Keratinocyte (primary cell): ENCODE data around the gene PLAU. TPM values are rescaled to one million over a fixed set of nuclear protein-coding genes. Genes with fewer than 3 reads are reported as not detected.
A peak's percentile ranks its signal among the peaks of the same experiment; 100 is the strongest.

Source experiments
- DNase-seq: peaks from one replicate; pipeline ENCODE4 v3.0.0-alpha.2; 2011; ENCODE audit warnings: low read depth, missing footprints, low spot score
- FAIRE-seq: peaks from 2 replicates; lab custom pipeline; 2011; peaks lifted over from hg19 to GRCh38; lab: Jason Lieb, UNC
- H2AFZ ChIP-seq: 2 replicates; pipeline ENCODE4 v1.6.0; 2012; ENCODE audit warnings: low read length, control low read depth, inconsistent platforms; ENCODE audit not compliant: control insufficient read depth
- H3K27ac ChIP-seq: 2 replicates; pipeline ENCODE4 v1.5.1; 2011; ENCODE audit warnings: low read length; ENCODE audit not compliant: control insufficient read depth, insufficient read depth
- H3K27me3 ChIP-seq: 3 replicates; pipeline ENCODE4 v1.6.0; 2011; ENCODE audit warnings: low read length; ENCODE audit not compliant: control insufficient read depth, insufficient read depth; ENCODE audit errors: extremely low read depth
- H3K36me3 ChIP-seq, 2 experiments: 2 replicates in 1 of 2; 3 replicates in 1 of 2; pipeline ENCODE4 v1.5.1; 2011; ENCODE audit warnings: low read length in 2 of 2, mild to moderate bottlenecking in 1 of 2; ENCODE audit not compliant: control insufficient read depth in 2 of 2, insufficient read depth in 2 of 2; ENCODE audit errors: extremely low read depth in 1 of 2
- H3K4me1 ChIP-seq: 3 replicates; pipeline ENCODE4 v1.5.1; 2011; ENCODE audit warnings: low read length; ENCODE audit not compliant: control insufficient read depth, insufficient read depth; ENCODE audit errors: extremely low read depth
- H3K4me2 ChIP-seq: 3 replicates; pipeline ENCODE4 v1.6.0; 2011; ENCODE audit warnings: low read depth, low read length; ENCODE audit not compliant: control insufficient read depth, insufficient read depth; ENCODE audit errors: extremely low read depth
- H3K4me3 ChIP-seq, 3 experiments: fragments of 200-600 bp in 1 of 3; sonication (generic) in 1 of 3; 2 replicates in 2 of 3; 3 replicates in 1 of 3; pipeline ENCODE4 v1.5.1; 2011 to 2016; ENCODE audit warnings: low read length in 3 of 3, mild to moderate bottlenecking in 3 of 3, control low read depth in 2 of 3, inconsistent platforms in 1 of 3, low read depth in 1 of 3, mixed read lengths in 1 of 3, mixed run types in 1 of 3, moderate library complexity in 1 of 3; ENCODE audit not compliant: control insufficient read depth in 2 of 3, insufficient read depth in 2 of 3; ENCODE audit errors: extremely low read depth in 1 of 3
- H3K79me2 ChIP-seq: 2 replicates; pipeline ENCODE4 v1.6.0; 2012; ENCODE audit warnings: low read length; ENCODE audit not compliant: control insufficient read depth, insufficient read depth
- H3K9ac ChIP-seq: 3 replicates; pipeline ENCODE4 v1.6.0; 2011; ENCODE audit warnings: low read length; ENCODE audit not compliant: control insufficient read depth, insufficient read depth; ENCODE audit errors: extremely low read depth
- H3K9me1 ChIP-seq: 3 replicates; pipeline ENCODE4 v1.6.0; 2011; ENCODE audit warnings: low read length; ENCODE audit not compliant: control insufficient read depth, insufficient read depth; ENCODE audit errors: extremely low read depth
- H3K9me3 ChIP-seq: 2 replicates; pipeline ENCODE4 v1.5.1; 2012; ENCODE audit warnings: low read depth, low read length; ENCODE audit not compliant: control insufficient read depth
- H4K20me1 ChIP-seq: 3 replicates; pipeline ENCODE4 v1.6.0; 2011; ENCODE audit warnings: low read length; ENCODE audit not compliant: control insufficient read depth, insufficient read depth; ENCODE audit errors: extremely low read depth
- CTCF ChIP-seq, 3 experiments: IDR thresholded peaks in 1 of 3; conservative IDR thresholded peaks in 1 of 3; optimal IDR thresholded peaks in 1 of 3; 2 replicates in 2 of 3; 3 replicates in 1 of 3; pipeline versions ENCODE3 to v1.5.1; 2011; ENCODE audit warnings: low read length in 3 of 3, mild to moderate bottlenecking in 3 of 3, moderate library complexity in 2 of 3, control low read depth in 1 of 3, inconsistent platforms in 1 of 3; ENCODE audit not compliant: insufficient read depth in 2 of 3; ENCODE audit errors: extremely low read depth in 1 of 3
- EZH2 ChIP-seq: IDR thresholded peaks from one replicate; pipeline ENCODE4 v1.6.1; 2012; ENCODE audit warnings: inconsistent platforms, mild to moderate bottlenecking, low read length, moderate library complexity
- dilution Hi-C: fragments of 300-500 bp; cut with MboI; formaldehyde crosslinking; loops from one replicate; pipeline ENCODE4 v1.7.0; 2020; ENCODE audit warnings: low sequenced_read_pairs; ENCODE audit not compliant: extremely low pct_ligation_motif_present
- polyA plus RNA-seq, 5 experiments: library from polyadenylated mRNA; depleted of rRNA in 3 of 5; stranded (reverse) in 3 of 5; stranded (forward) in 1 of 5; unstranded in 1 of 5; fragments of >200 nt; gene quantifications; 1 replicate in 1 of 5; 2 replicates in 3 of 5; 3 replicates in 1 of 5; pipeline versions ENCODE4 v1.2.1 to v1.2.3, GENCODE V29; 2011 to 2012; ENCODE audit warnings: missing spikeins in 2 of 5, low read depth in 1 of 5, low replicate concordance in 1 of 5

Gene PLAU
- polyA plus RNA-seq, 1 donor (not counting 4 experiments of a cell fraction or from before 2014, with no cell fraction given), result 262 TPM

DNA sequence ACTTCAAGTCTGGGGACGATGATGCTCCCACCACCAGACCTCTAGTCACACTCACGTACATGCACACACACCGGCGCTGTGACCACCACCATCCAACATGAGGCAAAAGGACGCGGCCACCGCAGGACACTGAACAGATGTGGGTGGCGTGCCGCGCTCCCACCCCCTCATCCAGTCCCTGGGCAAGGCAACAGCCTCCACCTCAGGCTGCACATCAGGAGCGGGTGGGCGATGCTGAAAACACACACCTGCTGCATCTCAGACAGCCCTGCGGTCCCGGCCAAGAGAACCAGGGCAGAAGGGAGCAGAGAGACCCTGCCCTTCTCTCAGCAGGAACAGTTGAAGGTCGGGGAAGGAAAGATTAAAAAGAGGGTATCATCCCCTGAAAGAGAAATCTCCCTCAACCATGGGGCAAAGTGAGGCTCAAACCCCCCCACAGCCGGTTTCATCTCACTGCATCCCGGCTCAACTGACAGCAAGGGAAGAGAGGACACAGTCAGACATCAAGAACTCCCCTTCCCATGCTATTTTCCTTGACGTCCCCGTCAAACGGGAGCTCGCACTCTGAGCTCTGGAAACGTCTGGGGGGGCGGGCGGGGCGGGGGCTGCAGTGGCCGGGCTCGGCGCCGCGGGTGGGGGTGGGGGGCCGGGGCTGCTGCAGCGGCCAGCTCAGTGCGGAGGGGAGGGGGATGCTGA is 37.6 kb upstream of the PLAU start:
- H3K9me1 ChIP-seq, result peaks cover 3% of the 10 kb centered on the region
- H3K27me3 ChIP-seq, result no peaks in the 10 kb centered on the region
- no peak overlapping the region for H3K9ac ChIP-seq
- peak overlapping the region; percentile 44 to 70 (median 51) for H3K4me3 ChIP-seq
- H2AFZ ChIP-seq, result no peak overlapping the region
- dilution Hi-C loops, result no loop called here
- no peak for DNase-seq
- H3K4me2 ChIP-seq, result peak overlapping the region; percentile 81
- TF ChIP-seq CTCF (optimal IDR thresholded peaks at IDR 0.05 in 1 of 3, IDR thresholded peaks at IDR 0.05 in 1 of 3, conservative IDR thresholded peaks at IDR 0.05 in 1 of 3; ENCODE audit: extremely low read depth in 1 of 3, insufficient read depth in 2 of 3, low read length in 3 of 3) (no peak), EZH2 (no peak)
- peaks cover 26% of the 10 kb centered on the region for H3K4me1 ChIP-seq
- no peak overlapping the region for H3K27ac ChIP-seq
- no peaks in the 10 kb centered on the region for H4K20me1 ChIP-seq
- FAIRE-seq, result no peak
- H3K9me3 ChIP-seq, result no peaks in the 10 kb centered on the region
- H3K79me2 ChIP-seq, result peaks cover 9% of the 10 kb centered on the region
- peaks cover 8 to 15% of the 10 kb centered on the region in 2 experiments for H3K36me3 ChIP-seq

- Histone ChIP-seq H3K27me3 (no peaks in the 10 kb centered on the region), H2AFZ (no peak overlapping the region), H4K20me1 (no peaks in the 10 kb centered on the region), H3K4me2 (no peak overlapping the region), H3K9me3 (no peaks in the 10 kb centered on the region), H3K27ac (no peak overlapping the region), H3K9ac (no peak overlapping the region), H3K79me2 (peaks cover 9% of the 10 kb centered on the region), H3K9me1 (peaks cover 3% of the 10 kb centered on the region), H3K36me3 (peaks cover 6 to 12% of the 10 kb centered on the region in 2 experiments), H3K4me3 (peak overlapping the region; percentile 52 to 70 (median 64)), H3K4me1 (peaks cover 26% of the 10 kb centered on the region)
- TF ChIP-seq CTCF (optimal IDR thresholded peaks at IDR 0.05 in 1 of 3, IDR thresholded peaks at IDR 0.05 in 1 of 3, conservative IDR thresholded peaks at IDR 0.05 in 1 of 3; ENCODE audit: extremely low read depth in 1 of 3, insufficient read depth in 2 of 3, low read length in 3 of 3) (no peak), EZH2 (no peak)
- dilution Hi-C loops, result no loop called here
- FAIRE-seq (no peak), DNase-seq (no peak)
These were observed 37.1 kb upstream of the PLAU start for GRCh38 chr10:73873838-73874215.
